COR-L47 (cell line): ENCODE data around the gene ARF1.

ENCODE experiments used
- DNase-seq: peaks from one replicate; lab custom pipeline; 2025; lab: John Stamatoyannopoulos, UW

Gene ARF1

DNA sequence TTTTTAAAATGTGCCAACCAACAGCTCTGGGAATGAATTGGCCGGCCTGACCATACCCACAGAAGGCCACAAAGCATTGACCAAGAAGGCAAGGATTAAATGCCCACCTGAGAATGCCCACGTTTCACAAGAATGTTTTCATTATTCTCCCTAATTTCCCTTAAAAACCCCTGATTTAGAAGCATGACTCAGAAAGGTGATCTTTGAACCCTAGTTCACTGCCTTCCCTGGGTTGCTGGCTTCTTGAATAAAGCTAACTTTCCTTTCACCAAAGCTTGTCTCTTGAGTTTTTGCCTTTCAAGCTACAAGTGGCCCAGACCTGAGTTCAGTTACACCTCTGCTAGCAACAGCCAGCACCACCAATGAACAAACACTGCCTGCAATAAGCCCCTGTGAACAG, 41.0 kb downstream of the ARF1 start:
- DNase-seq = no peak

DNA sequence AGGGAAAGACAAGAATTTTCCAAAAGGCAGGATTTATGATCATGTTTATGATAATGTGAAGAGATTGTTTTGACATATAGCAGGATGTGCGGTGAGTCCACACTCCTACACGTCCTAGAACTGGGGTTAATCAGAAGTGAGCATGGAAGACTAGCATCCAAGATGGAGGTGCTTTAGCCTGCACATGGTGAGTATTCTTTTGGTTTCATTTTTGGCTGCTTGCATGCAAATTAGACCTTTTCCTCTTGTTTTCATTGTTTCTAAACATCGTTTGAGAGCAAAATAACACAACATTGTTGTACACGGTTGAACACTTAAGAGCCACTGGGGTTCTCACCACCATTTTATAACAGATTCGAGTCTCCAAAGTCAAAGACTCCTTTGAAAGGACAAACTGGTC, 42.7 kb downstream of the ARF1 start:
- no peak for DNase-seq

- no peak for DNase-seq
Observed at GRCh38 chr1:228131766-228132165, 49.3 kb downstream of the ARF1 start.

DNA sequence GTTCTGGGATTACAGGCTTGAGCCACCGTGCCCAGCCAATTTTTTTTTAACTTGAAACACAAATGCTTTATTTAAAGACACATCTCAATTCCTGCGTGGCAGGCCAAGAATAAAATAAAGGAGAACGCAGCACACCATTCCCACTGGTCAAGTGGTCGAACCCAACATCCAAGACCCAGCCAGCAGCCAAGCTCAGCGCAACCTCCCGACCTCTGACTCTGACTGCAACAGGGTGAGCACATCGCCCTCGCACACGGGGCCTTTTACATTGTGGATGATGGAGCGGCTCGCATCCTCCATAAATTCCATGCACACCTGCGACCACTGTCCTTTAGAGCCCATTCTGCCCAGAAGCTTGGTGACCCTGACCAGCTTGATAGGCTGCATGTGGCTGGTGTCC, 52.1 kb downstream of the ARF1 start:
- no peak for DNase-seq

DNA sequence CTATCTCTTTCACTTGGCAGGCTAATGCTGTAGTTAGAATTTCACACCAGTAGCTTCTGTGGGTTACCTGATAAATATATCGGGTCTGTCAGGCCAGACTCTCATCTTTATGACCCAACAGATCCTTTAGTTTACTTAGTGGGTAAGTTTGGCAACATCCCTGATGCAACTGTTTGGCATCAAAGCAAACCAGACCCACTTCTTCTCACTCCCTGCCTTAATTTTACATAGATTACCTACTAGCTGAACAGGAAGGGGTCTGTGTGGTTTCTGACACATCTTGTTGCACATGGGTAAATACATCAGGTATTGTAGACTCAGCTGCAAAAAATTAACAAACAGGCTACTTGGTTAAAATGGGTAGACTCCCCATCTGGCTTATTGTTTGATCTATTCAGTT, 54.4 kb downstream of the ARF1 start:
- DNase-seq = no peak

GRCh38 chr1:228139406-228139930, 57.0 kb downstream of the ARF1 start:
- DNase-seq = no peak

DNA sequence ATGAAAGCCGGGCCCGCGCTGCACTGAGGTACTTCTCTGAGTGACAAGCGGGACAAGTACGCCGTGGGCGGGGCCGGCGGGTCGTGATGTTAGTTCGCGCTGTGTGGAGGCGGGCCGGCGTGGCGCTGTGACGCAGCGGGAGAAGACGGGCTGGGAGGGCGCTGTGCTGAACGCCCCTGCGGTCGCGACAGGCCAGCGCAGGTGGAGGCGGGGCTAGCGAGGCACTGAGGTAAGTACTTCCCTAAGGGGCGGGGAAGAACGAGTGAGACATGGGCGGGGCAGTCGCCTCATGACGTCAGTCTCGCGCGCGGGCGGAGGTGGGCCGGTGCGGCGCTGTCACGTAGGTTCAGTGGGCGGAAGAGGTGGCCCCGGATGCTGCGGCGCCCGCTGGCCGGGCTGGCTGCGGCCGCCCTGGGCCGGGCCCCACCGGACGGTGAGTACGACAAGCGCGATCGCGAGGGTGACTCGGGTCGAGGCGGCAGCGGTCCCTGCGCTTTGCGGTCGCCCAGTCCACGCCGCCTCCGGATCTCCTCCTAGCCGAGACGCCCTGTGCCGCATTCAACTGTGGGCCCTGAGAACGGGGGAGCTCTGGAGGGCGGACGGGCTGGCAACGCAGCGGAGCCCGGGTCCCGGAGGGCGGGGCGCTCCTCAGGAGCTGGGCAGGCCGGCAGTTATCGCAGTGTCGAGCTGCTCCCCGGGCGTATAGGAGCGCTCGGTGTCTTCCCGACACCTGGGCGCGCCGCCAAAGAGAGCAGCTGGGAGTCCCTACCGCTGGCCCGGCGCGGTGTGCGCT, 57.6 kb downstream of the ARF1 start, which contains the start of gene GUK1:
Gene GUK1 (plus strand): TSS at position 349 of the 793 bp plus-strand sequence. CDS start 24 bp downstream, at position 373.
- peak; percentile 99 for DNase-seq

- DNase-seq = no peak
Observed at GRCh38 chr1:228140724-228141225, 58.3 kb downstream of the ARF1 start.

DNA sequence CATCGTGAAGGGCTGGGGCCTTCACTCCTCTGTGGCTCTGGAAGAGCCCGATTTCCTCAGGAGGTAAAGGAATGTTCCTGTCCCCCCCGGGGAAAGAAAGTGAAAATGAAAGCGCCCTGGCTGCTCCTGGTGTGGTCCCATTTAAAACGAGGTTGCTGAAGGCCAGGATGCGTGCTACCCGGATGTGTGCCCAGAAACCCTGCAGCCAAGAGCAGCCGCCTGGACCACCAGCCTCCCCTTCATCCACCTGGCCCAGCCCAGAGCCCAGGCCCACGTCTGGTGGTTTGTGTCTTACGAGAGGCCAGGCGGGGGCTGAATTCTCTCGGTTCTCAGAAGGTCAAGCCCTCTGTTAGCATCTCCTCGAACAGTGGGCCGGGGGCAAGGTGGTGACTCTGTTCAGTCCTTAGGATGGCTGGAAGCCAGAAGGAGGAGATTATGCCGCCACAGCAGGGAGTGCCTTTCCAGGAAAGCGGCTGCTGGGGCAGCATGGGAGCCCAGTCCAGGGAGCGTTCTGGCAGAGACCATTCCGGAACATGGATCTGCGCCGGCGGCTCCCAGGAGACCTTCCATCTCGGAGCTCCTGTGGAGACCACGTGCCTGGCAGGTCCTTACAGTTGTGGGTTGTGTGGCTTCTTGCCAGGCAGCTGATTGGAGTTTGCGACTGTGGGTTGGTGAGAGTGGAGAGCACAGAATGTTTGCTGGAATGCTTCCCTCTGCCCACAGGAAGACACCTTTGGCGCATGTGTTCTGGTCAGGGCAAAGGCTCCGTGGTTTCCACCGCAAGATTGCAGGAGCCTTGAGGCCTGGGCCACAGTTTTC, 58.9 kb downstream of the ARF1 start:
- peak; percentile 56 for DNase-seq

DNA sequence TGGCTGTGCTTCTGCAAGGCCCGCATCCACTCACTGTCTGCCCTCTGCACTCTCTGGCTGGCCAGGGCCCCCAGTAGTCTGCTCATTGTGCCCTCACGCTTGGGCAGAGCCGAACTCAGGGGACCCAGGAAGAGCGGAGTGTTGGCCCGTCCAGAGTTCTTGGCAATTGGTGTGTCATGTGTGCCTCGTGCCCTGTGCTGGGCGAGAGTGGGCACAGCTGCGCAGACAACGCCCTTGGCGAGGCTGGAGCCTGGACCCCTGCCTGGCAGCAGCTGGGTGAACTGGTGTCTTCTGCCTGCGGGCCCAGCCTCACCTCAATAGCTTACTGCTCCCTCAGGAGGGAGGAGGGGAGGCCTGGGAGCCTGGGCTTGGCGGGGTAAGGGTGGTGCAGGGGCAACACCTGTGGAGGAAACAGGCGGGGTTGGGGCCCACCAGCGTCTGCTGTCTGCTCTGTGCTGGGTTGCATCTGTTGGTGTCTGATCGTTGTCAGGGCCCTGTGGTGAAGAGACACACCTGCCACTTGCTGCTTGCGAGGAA, 59.7 kb downstream of the ARF1 start:
- DNase-seq = no peak

- DNase-seq = peak; percentile 11
Observed at GRCh38 chr1:228142701-228143136, 60.2 kb downstream of the ARF1 start.

GRCh38 chr1:228143480-228144192, 61.1 kb downstream of the ARF1 start:
- no peak for DNase-seq

- no peak for DNase-seq
Observed at GRCh38 chr1:228144193-228144992, 61.9 kb downstream of the ARF1 start.

GRCh38 chr1:228144993-228145343, 62.5 kb downstream of the ARF1 start:
- no peak for DNase-seq

GRCh38 chr1:228145463-228146416, 63.2 kb downstream of the ARF1 start:
- no peak for DNase-seq

GRCh38 chr1:228146417-228147150, 64.1 kb downstream of the ARF1 start:
- DNase-seq = no peak

DNA sequence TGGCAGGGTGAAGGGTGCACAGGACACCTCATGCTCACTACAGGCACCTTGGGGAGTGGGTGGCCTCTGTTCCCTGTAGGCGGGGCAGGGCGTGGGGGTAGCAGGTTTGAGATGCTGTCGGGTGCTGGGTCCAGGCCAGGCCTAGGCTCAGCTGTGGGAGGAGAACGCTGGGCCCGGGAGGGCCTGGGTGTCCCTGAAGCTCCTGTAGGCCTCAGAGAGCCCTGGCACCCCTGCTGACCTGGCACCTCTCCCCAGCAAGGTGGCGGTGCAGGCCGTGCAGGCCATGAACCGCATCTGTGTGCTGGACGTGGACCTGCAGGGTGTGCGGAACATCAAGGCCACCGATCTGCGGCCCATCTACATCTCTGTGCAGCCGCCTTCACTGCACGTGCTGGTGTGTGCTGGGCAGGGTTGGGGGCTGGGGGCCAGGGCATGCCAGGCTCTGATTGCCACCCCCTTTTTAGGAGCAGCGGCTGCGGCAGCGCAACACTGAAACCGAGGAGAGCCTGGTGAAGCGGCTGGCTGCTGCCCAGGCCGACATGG, 64.7 kb downstream of the ARF1 start:
- DNase-seq = no peak

DNA sequence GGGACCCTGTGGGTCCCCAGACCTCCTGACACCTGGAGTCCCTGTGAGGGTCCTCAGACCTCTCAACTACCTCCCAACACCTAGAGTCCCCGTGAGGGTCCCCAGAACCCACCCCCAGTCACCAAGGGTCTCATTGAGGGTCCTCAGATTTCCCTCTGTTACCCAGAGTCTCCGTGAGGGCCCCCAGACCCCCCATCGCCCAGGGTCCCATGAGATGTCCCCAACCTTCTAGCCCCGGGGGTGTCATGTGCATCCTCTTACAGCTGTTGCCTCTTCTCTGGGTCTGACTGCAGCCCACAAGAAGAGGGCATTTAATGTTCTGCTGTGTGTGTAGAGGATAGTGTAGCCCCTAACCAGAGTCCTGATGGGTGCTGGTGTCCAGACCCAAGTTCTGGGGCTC, 65.3 kb downstream of the ARF1 start:
- no peak for DNase-seq
